HG02885 (cell line): ENCODE data around the gene ALPG.
"Not testable (repeated sequence)": the region's sequence is repeated elsewhere in the genome, so short reads cannot be mapped to it uniquely, and the experiment has no call there.

Experiments used
- ATAC-seq: cut with Tn5 transposase; IDR thresholded peaks from one replicate; pipeline ENCODE4 v1.9.1; 2021; ENCODE audit warnings: mild to moderate bottlenecking; ENCODE audit not compliant: unreplicated experiment, poor library complexity

ALPG gene

GRCh38 chr2:232394431-232394830, 12.2 kb upstream of the ALPG start:
- not testable (repeated sequence) for ATAC-seq

GRCh38 chr2:232395586-232395985, 11.1 kb upstream of the ALPG start:
- ATAC-seq: no peak

GRCh38 chr2:232396683-232397082, 10.0 kb upstream of the ALPG start:
- ATAC-seq: no peak

- ATAC-seq: no peak
Measured at GRCh38 chr2:232398293-232399034, 8.2 kb upstream of the ALPG start.

GRCh38 chr2:232400256-232401015, 6.2 kb upstream of the ALPG start:
- ATAC-seq: no peak

GRCh38 chr2:232402518-232402917, 4.1 kb upstream of the ALPG start:
- no peak for ATAC-seq

GRCh38 chr2:232405943-232406510, 617 bp upstream of the ALPG start:
- ATAC-seq: no peak

GRCh38 chr2:232407428-232408150, 945 bp downstream of the ALPG start:
- ATAC-seq: not testable (repeated sequence)

GRCh38 chr2:232408269-232408668, 1.6 kb downstream of the ALPG start:
- not testable (repeated sequence) for ATAC-seq

- ATAC-seq: not testable (repeated sequence)
Measured at GRCh38 chr2:232409617-232410016, 3.0 kb downstream of the ALPG start.

- ATAC-seq: no peak
Measured at GRCh38 chr2:232410238-232410900, 3.7 kb downstream of the ALPG start.

GRCh38 chr2:232411901-232412629, 5.4 kb downstream of the ALPG start:
- no peak for ATAC-seq

- ATAC-seq: no peak
Measured at GRCh38 chr2:232412986-232413385, 6.3 kb downstream of the ALPG start.

GRCh38 chr2:232415138-232415690, 8.6 kb downstream of the ALPG start:
- no peak for ATAC-seq

- ATAC-seq: no peak
Measured at GRCh38 chr2:232415736-232416520, 9.3 kb downstream of the ALPG start.

- no peak for ATAC-seq
Measured at GRCh38 chr2:232416521-232417470, 10.2 kb downstream of the ALPG start.

GRCh38 chr2:232417489-232417888, 10.8 kb downstream of the ALPG start:
- no peak for ATAC-seq
